ENCODE measurements around the gene MAPK8.

DNA sequence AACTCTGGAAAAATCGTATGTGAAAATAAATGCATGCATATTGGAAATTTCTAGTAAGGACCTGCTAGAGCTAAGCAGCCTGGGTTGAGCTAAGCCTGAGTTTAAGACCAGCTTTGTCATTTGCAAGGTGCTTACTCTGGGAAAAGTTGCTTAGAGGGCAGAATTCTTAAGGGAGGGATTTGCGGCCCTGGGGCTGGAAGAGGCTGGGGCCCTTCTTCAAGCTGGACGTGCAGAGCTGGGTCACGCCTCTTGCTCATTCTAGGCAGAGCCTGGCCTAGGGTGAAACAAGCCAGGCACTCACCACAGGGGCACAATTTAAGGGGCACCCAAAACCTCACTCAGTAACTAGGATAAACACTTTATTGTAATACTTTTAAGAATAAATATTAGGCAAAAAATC, 161.2 kb downstream of the MAPK8 start:
- TF ChIP-seq, protein P1, sequence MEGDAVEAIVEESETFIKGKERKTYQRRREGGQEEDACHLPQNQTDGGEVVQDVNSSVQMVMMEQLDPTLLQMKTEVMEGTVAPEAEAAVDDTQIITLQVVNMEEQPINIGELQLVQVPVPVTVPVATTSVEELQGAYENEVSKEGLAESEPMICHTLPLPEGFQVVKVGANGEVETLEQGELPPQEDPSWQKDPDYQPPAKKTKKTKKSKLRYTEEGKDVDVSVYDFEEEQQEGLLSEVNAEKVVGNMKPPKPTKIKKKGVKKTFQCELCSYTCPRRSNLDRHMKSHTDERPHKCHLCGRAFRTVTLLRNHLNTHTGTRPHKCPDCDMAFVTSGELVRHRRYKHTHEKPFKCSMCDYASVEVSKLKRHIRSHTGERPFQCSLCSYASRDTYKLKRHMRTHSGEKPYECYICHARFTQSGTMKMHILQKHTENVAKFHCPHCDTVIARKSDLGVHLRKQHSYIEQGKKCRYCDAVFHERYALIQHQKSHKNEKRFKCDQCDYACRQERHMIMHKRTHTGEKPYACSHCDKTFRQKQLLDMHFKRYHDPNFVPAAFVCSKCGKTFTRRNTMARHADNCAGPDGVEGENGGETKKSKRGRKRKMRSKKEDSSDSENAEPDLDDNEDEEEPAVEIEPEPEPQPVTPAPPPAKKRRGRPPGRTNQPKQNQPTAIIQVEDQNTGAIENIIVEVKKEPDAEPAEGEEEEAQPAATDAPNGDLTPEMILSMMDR (conservative IDR thresholded peaks at IDR 0.05; ENCODE audit: low read depth, low read length): no peak
- no peak for TF ChIP-seq FOS (IDR thresholded peaks at IDR 0.05; ENCODE audit: low read depth, low read length)
- TF ChIP-seq POLR2A (IDR thresholded peaks at IDR 0.05; ENCODE audit: low read depth, low read length): no peak
- TF ChIP-seq, protein P2, sequence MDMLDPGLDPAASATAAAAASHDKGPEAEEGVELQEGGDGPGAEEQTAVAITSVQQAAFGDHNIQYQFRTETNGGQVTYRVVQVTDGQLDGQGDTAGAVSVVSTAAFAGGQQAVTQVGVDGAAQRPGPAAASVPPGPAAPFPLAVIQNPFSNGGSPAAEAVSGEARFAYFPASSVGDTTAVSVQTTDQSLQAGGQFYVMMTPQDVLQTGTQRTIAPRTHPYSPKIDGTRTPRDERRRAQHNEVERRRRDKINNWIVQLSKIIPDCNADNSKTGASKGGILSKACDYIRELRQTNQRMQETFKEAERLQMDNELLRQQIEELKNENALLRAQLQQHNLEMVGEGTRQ (IDR thresholded peaks at IDR 0.05; ENCODE audit: low read depth, low read length): no peak
- TF ChIP-seq MAZ (IDR thresholded peaks at IDR 0.05; ENCODE audit: borderline replicate concordance, low read depth, low read length): no peak

Data from IMR-90 (cell line).